GM12801 (cell line): ENCODE data around the gene INF2.

ENCODE experiments used
- CTCF ChIP-seq: IDR thresholded peaks from one replicate; pipeline ENCODE4 v1.5.1; 2011; ENCODE audit warnings: control low read depth; ENCODE audit not compliant: insufficient read length; ENCODE audit errors: extremely low read depth

Gene INF2

GRCh38 chr14:104697892-104698583 is 8.6 kb downstream of the INF2 start:
- TF ChIP-seq CTCF = no peak

GRCh38 chr14:104698688-104699425 is 9.4 kb downstream of the INF2 start:
- TF ChIP-seq CTCF = no peak

- no peak for TF ChIP-seq CTCF
These were observed 10.0 kb downstream of the INF2 start for GRCh38 chr14:104699426-104699748.

GRCh38 chr14:104700225-104700651 is 10.8 kb downstream of the INF2 start:
- TF ChIP-seq CTCF = no peak

- no peak for TF ChIP-seq CTCF
These were observed 11.4 kb downstream of the INF2 start for GRCh38 chr14:104700747-104701217.

GRCh38 chr14:104701383-104702076 is 12.1 kb downstream of the INF2 start:
- TF ChIP-seq CTCF = no peak

- no peak for TF ChIP-seq CTCF
These were observed 12.7 kb downstream of the INF2 start for GRCh38 chr14:104702106-104702505.
